DLD1 (cell line): ENCODE results near the gene HNRNPF.

Experiments
- in situ Hi-C: cut with HindIII; loops from 2 replicates; pipeline ENCODE4 v1.10.0; 2017; ENCODE audit warnings: low sequenced_read_pairs

The HNRNPF gene

GRCh38 chr10:43421519-43421918, 12.5 kb upstream of the HNRNPF start:
- in situ Hi-C loops, result no loop called here

GRCh38 chr10:43421201-43421507, 12.2 kb upstream of the HNRNPF start:
- in situ Hi-C loops, result no loop called here

- in situ Hi-C loops, result no loop called here
Measured at GRCh38 chr10:43420369-43421200, 11.6 kb upstream of the HNRNPF start.

GRCh38 chr10:43419997-43420368, 11.0 kb upstream of the HNRNPF start:
- in situ Hi-C loops, result no loop called here

GRCh38 chr10:43417950-43418768, 9.2 kb upstream of the HNRNPF start:
- in situ Hi-C loops, result no loop called here

DNA sequence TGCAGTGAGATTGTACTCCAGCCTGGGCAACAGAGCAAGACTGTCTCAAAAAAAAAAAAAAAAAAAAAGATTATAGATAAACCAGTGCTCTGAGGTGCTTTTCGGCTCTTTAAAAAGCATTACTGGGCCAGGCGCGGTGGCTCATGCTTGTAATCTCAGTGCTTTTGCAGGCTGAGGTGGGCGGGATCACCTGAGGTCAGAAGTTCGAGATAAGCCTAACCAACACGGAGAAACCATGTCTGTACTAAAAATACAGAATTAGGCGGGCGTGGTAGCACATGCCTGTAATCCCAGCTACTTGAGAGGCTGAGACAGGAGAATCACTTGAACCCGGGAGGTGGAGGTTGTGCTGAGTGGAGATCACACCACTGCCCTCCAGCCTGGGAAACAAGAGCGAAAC, 6.6 kb upstream of the HNRNPF start:
- in situ Hi-C loops, result no loop called here

- in situ Hi-C loops, result no loop called here
Measured at GRCh38 chr10:43411536-43411935, 2.5 kb upstream of the HNRNPF start.

GRCh38 chr10:43410345-43410744, 1.4 kb upstream of the HNRNPF start:
- in situ Hi-C loops, result no loop called here

GRCh38 chr10:43409385-43410109, 561 bp upstream of the HNRNPF start:
- in situ Hi-C loops, result no loop called here

GRCh38 chr10:43408331-43408709, 666 bp downstream of the HNRNPF start:
- in situ Hi-C loops, result no loop called here

- in situ Hi-C loops, result no loop called here
Measured at GRCh38 chr10:43407576-43408330, 1.2 kb downstream of the HNRNPF start.

DNA sequence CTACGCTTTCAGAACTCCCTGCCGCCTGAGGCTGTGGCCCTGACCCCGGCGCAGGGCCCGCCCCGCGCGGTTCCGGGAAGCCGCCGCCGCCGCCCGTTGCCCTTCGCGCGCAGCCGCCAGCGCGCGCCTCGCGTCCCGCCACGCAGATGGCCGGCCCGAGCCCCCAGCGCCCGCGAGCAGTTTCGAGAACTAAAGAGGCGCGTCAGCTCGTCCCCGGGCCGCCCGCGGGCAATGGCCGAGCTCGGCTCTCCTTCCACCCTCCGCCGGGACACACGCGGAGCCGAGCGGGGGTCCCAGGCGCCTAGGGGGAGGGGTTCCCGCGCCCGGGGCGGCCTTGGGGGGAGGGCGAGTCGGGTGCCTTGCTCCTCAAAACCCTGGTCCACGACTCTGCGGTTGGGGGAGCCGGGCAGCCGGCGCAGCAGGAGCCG, 1.8 kb downstream of the HNRNPF start:
- in situ Hi-C loops, result no loop called here

GRCh38 chr10:43404704-43405084, 4.3 kb downstream of the HNRNPF start:
- in situ Hi-C loops, result no loop called here

DNA sequence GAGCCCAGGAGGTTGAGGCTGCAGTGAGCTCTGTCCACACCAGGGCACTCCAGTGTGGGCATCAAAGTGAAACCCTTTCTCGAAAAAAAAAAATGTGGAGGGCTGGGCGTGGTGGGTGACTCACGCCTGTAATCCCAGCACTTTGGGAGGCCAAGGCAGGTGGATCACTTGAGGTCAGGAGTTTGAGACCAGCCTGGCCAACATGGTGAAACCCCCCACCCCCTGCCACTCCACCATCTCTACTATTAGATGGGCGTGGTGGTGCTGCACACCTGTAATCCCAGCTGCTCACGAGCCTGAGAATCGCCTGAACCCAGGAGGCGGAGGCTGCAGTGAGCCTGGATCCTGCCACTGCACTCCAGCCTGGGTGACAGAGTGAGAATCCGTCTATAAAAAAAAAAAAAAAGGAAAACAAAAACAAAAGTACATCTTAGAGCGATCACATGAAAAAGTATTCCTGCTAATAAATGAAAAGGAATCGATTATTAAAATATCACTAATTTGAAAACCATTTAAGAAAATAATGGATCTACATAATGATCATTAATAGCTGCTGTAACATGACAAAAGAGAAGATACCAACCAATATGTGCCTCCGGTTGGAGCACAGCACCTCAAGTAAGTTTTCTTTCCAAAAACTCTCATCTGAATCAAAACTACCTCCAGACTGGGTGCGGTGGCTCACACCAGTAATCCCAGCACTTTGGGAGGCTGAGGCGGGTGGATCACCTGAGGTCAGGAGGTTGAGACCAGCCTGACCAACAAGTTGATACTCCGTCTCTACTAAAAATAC, 4.9 kb downstream of the HNRNPF start:
- in situ Hi-C loops, result no loop called here

GRCh38 chr10:43402880-43403452, 6.0 kb downstream of the HNRNPF start:
- in situ Hi-C loops, result no loop called here

DNA sequence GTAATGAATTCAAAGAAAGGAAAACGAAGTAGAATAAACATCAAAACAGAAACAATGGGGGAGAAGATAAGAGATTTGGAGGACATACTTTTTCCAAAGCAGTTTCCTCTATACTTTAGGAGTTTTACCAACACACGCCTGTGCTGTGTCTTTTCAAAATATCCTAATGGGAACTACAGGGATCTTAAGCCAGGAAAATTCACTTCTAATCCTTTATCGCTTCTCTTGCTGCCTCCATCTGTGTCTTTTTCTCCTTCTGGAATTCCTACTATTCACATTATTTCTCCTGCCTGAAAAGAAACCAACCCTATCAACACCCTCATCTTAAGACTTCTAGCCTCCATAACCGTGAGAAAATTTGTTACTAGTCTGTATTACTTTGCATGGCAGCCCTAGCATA, 6.8 kb downstream of the HNRNPF start:
- in situ Hi-C loops, result no loop called here

DNA sequence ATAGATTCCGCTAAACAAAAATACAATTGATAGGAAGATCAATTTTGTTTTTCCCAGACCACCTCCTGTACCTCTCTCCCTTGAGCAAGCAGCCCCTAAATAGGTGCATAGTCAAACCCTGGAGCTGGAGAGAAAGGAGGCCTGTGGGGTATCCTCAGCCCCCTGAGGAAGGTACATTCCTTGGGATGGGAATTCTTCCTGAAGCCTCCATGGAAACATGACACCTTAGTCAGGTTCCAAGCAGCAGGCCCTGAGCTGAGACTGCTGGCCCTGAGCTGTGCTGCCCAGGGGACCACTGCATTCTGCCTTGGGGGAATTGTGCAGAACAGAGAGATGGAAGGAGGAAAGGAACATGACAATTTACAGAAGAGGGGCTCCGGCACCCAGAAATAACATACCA, 7.4 kb downstream of the HNRNPF start:
- in situ Hi-C loops, result no loop called here

DNA sequence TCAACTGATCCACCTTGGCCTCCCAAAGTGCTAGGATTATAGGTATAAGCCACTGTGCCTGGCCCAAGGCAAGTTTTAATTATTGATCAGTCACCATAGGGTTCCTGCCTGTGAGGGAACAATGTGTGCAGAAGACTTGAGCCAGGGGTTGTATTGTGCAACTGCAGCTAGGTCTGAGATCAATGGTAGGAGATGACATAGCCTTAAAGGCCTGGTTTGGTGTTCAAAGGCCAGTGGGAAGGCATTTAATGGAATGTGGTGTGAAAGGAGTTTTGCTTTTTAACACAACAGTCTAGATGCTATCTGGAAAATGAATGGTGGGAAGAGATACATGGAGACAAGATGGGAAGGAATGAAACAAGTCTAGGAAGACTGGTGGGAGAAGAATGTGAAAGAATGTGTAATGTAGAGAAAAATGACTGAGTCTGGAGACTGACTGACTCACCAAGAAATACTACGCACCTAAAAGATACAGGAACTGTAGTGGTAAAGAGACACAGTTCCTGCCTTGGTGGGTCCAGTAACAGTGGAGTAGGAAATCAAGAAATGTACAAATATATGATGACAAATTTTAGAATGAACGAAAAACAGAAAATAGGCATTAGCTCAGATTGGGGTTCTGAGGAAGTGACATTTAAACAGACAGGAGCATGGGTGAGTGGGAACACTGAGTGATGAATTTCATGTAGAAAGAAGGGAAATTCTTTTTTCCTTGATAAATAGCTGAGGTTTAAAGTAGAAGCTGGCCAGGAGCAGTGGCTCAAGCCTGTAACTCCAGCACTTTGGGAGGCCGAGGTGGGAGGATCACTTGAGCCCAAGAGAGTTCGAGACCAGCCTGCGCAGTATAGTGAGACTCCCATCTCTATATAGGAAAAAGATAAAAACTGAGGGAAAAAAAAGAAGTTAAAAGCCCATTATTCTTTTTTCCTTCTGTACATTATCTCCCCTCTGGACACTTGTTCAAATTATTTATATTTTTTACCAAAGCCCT, 9.4 kb downstream of the HNRNPF start:
- in situ Hi-C loops, result no loop called here

GRCh38 chr10:43398939-43399319, 10.1 kb downstream of the HNRNPF start:
- in situ Hi-C loops, result no loop called here
